HL-60 (cell line): ENCODE data around the gene RBCK1.
A peak's percentile ranks its signal among the peaks of the same experiment; 100 is the strongest.

Source experiments
- DNase-seq, 2 experiments: peaks; one replicate each; pipeline ENCODE4 v3.0.0-alpha.2; 2010 to 2020; ENCODE audit warnings: low read depth in 1 of 2, low spot score in 1 of 2
- H3K27ac ChIP-seq: fragments of 250-450 bp; sonication (Bioruptor Pico); replicated peaks from 2 replicates; pipeline ENCODE4 v1.5.1; 2020; ENCODE audit warnings: mild to moderate bottlenecking, moderate library complexity
- H3K27me3 ChIP-seq: fragments of 250-450 bp; sonication (Bioruptor Pico); 2 replicates; pipeline ENCODE4 v1.5.1; 2021; ENCODE audit warnings: mild to moderate bottlenecking, moderate library complexity; ENCODE audit not compliant: insufficient read depth, poor library complexity, severe bottlenecking
- H3K4me3 ChIP-seq: replicated peaks from 2 replicates; pipeline ENCODE4 v1.5.1; 2011; ENCODE audit warnings: mild to moderate bottlenecking, control low read depth, low read length; ENCODE audit not compliant: insufficient read depth
- GABPA ChIP-seq: IDR thresholded peaks from 2 replicates; pipeline ENCODE4 v1.6.1; 2012; ENCODE audit warnings: low read depth
- POLR2AphosphoS5 ChIP-seq: IDR thresholded peaks from 2 replicates; pipeline ENCODE4 v1.6.1; 2012; ENCODE audit warnings: low read depth
- REST ChIP-seq: IDR thresholded peaks from 2 replicates; pipeline ENCODE4 v1.6.1; 2012; ENCODE audit warnings: low read depth; ENCODE audit not compliant: insufficient replicate concordance
- SPI1 ChIP-seq: IDR thresholded peaks from 2 replicates; pipeline ENCODE4 v1.6.1; 2012; ENCODE audit warnings: low read depth, mild to moderate bottlenecking, borderline replicate concordance
- TF ChIP-seq, protein P1 (sequence below): IDR thresholded peaks from one replicate; pipeline ENCODE4 v1.5.1; 2011; ENCODE audit warnings: low read length, control low read depth, inconsistent platforms; ENCODE audit not compliant: insufficient read depth

The RBCK1 gene

GRCh38 chr20:368915-369314, 39.2 kb upstream of the RBCK1 start:
- Histone ChIP-seq H3K27ac (no peak overlapping the region), H3K4me3 (no peak overlapping the region), H3K27me3 (no peaks in the 10 kb centered on the region)
- no peak for DNase-seq
- no peak for TF ChIP-seq POLR2AphosphoS5
- TF ChIP-seq, protein P1, sequence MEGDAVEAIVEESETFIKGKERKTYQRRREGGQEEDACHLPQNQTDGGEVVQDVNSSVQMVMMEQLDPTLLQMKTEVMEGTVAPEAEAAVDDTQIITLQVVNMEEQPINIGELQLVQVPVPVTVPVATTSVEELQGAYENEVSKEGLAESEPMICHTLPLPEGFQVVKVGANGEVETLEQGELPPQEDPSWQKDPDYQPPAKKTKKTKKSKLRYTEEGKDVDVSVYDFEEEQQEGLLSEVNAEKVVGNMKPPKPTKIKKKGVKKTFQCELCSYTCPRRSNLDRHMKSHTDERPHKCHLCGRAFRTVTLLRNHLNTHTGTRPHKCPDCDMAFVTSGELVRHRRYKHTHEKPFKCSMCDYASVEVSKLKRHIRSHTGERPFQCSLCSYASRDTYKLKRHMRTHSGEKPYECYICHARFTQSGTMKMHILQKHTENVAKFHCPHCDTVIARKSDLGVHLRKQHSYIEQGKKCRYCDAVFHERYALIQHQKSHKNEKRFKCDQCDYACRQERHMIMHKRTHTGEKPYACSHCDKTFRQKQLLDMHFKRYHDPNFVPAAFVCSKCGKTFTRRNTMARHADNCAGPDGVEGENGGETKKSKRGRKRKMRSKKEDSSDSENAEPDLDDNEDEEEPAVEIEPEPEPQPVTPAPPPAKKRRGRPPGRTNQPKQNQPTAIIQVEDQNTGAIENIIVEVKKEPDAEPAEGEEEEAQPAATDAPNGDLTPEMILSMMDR, result no peak
- no peak for TF ChIP-seq REST
- no peak for TF ChIP-seq SPI1
- TF ChIP-seq GABPA, result no peak

- Histone ChIP-seq H3K4me3 (no peak overlapping the region), H3K27ac (no peak overlapping the region), H3K27me3 (no peaks in the 10 kb centered on the region)
- DNase-seq, result no peak
- TF ChIP-seq, protein P1, result no peak
- TF ChIP-seq REST (no peak), SPI1 (no peak), GABPA (no peak), POLR2AphosphoS5 (no peak)
These were observed 37.9 kb upstream of the RBCK1 start for GRCh38 chr20:370151-370600.

DNA sequence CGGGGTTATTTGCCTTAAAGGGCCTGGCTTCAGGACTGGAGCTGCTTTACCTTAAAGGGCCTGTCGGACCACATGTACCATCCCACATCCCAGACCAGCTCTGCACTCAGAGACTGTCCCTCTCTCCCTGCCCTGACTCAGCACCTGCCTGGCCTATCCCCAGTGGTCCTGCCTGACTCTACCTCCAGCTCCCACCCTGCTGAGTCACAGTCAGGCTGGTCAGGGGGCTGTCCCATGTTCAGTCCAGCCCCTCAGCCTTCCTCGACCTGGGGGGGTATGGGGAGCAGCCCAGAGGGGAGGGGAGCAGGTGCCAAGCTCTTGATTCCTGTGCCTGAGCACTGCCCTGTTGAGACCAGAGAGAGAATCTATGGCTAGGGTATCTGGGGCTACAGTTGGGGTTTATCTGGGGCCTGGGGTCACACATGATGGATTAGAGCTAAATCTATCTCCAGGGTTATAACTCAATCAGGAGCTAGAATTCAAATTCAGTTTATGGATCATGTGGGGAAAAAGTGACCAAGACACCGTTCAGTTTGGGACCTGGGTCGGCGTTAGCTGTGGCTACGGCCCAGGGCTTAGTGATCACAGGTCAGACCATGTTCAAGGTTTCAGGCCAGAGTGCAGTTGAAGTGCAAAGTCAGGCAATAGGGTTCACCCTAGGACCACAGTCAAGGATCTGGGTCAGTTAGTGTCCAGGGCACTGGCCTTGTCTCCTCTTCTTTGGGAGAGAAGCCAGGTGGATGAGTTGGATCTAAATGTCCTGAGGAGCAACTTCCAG, 36.9 kb upstream of the RBCK1 start:
- H3K27ac ChIP-seq, result peak overlapping the region; percentile 58
- DNase-seq, result no peak
- TF ChIP-seq REST (no peak), GABPA (no peak), POLR2AphosphoS5 (no peak), SPI1 (no peak)
- H3K4me3 ChIP-seq, result no peak overlapping the region
- H3K27me3 ChIP-seq, result no peaks in the 10 kb centered on the region
